ENCODE results near the gene CUL1.

DNA sequence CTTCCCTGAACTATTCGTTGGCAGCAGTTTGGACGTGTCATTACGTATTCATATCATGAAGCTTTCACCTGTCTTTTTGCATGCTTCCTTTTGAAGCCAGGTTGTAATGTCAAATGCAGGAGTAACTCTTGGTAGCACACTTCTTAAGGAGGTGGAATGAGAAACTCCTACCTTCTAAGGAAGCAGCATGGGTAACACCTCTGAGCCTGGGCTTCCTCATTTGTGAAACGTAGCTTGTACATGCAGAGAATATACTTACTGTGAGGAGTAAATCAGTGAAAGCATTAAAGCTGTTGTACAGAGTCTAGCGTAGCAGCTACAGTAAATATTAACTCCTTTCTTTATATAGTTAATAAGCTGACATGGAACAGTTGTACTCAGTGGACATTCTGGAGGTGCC lies 21.1 kb downstream of the CUL1 start:
- TF ChIP-seq, protein P1, sequence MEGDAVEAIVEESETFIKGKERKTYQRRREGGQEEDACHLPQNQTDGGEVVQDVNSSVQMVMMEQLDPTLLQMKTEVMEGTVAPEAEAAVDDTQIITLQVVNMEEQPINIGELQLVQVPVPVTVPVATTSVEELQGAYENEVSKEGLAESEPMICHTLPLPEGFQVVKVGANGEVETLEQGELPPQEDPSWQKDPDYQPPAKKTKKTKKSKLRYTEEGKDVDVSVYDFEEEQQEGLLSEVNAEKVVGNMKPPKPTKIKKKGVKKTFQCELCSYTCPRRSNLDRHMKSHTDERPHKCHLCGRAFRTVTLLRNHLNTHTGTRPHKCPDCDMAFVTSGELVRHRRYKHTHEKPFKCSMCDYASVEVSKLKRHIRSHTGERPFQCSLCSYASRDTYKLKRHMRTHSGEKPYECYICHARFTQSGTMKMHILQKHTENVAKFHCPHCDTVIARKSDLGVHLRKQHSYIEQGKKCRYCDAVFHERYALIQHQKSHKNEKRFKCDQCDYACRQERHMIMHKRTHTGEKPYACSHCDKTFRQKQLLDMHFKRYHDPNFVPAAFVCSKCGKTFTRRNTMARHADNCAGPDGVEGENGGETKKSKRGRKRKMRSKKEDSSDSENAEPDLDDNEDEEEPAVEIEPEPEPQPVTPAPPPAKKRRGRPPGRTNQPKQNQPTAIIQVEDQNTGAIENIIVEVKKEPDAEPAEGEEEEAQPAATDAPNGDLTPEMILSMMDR (IDR thresholded peaks at IDR 0.05), result no peak
- no peak for TF ChIP-seq ZFX (IDR thresholded peaks at IDR 0.05; ENCODE audit: borderline replicate concordance)
